Esophagus (tissue), 2 donors: ENCODE results near the gene ING3. TPM values are rescaled to one million over a fixed set of nuclear protein-coding genes. Genes with fewer than 3 reads are reported as not detected.

Source experiments
- polyA plus RNA-seq, 2 donors: library from polyadenylated mRNA; stranded (reverse); fragments of 200-250 nt; gene quantifications; one replicate each; pipeline ENCODE4 v1.2.3, GENCODE V29; 2013
- donor health status: healthy with polysubstance abuse.
- donor health status: Bipolar disorder and iron deficiency.

ING3 gene
- polyA plus RNA-seq, 2 donors, result 5.6 to 8.3 TPM

Other genes with a start within 250 kb of the ING3 start
- 1 to 10 TPM; 2.4 to 3.0 TPM for gene TSPAN12, start 92.6 kb upstream of the ING3 start, polyA plus RNA-seq
- gene CPED1, start 37.9 kb downstream of the ING3 start, polyA plus RNA-seq, result 1 to 10 TPM in 1 of 2 donors, under 1 TPM in 1; 0.29 to 1.3 TPM